Heart left ventricle (tissue), 16 donors: Measurements from ENCODE around the gene SMARCA5. TPM values are rescaled to one million over a fixed set of nuclear protein-coding genes. Genes with fewer than 3 reads are reported as not detected.

Source experiments
- ATAC-seq, 4 donors: fragments of 200-7000 bp; cut with Tn5 transposase; one replicate each; pipeline ENCODE4 v1.9.1; 2020 to 2022; ENCODE audit warnings: moderate library complexity in 4 of 4, mild to moderate bottlenecking in 3 of 4, moderate number of reproducible peaks in 1 of 4
- DNase-seq, 5 donors: peaks; one replicate each; pipeline ENCODE4 v3.0.0-alpha.2; 2020
- H3K27ac ChIP-seq, 12 donors: fragments of 200-600 bp; sonication (generic) in 4 of 12; one replicate each; pipeline versions ENCODE4 v1.5.0 to v1.8.0; 2016 to 2022; ENCODE audit warnings: mild to moderate bottlenecking in 2 of 12
- H3K27me3 ChIP-seq, 9 donors: fragments of 200-600 bp; sonication (generic) in 2 of 9; one replicate each; pipeline versions ENCODE4 v1.5.1 to v1.8.0; 2016 to 2022; ENCODE audit warnings: mild to moderate bottlenecking in 3 of 9
- H3K36me3 ChIP-seq, 9 donors: fragments of 200-600 bp; sonication (generic) in 2 of 9; one replicate each; pipeline versions ENCODE4 v1.5.0 to v1.8.0; 2018 to 2022; ENCODE audit warnings: mild to moderate bottlenecking in 2 of 9
- H3K4me1 ChIP-seq, 12 donors: fragments of 200-600 bp; sonication (generic) in 4 of 12; one replicate each; pipeline versions ENCODE4 v1.5.0 to v1.8.0; 2016 to 2022; ENCODE audit warnings: mild to moderate bottlenecking in 3 of 12
- H3K4me3 ChIP-seq, 12 donors: fragments of 200-600 bp; sonication (generic) in 4 of 12; one replicate each; pipeline versions ENCODE4 v1.5.0 to v1.8.0; 2017 to 2022; ENCODE audit warnings: mild to moderate bottlenecking in 9 of 12, moderate library complexity in 4 of 12
- H3K9me3 ChIP-seq, 12 donors: fragments of 200-600 bp; sonication (generic) in 4 of 12; one replicate each; pipeline versions ENCODE4 v1.5.0 to v1.8.0; 2016 to 2022; ENCODE audit warnings: mild to moderate bottlenecking in 1 of 12
- POLR2A ChIP-seq, 2 donors: fragments of 450-650 bp; IDR thresholded peaks; one replicate each; pipeline ENCODE4 v1.6.1; 2017; ENCODE audit warnings: antibody characterized with exemption in 2 of 2, mild to moderate bottlenecking in 2 of 2, moderate library complexity in 2 of 2
- WGBS, 4 donors: extraction: QIAGEN DNeasy Blood & Tissue Kit in 2 of 4; methylation state at CpG; one replicate each; pipeline versions ENCODE4 v1.1.5 to v1.1.7; 2013 to 2018; 5-methylcytosine and 5-hydroxymethylcytosine counted together
- intact Hi-C, 10 donors: fragments of 100-400 bp; cut with DNase I; formaldehyde crosslinking; loops; one replicate each; pipeline versions ENCODE4 v1.11.1 to v1.14.2; 2022
- polyA plus RNA-seq, 2 donors: library from polyadenylated mRNA; stranded (reverse); fragments of 200-250 nt; gene quantifications; one replicate each; pipeline ENCODE4 v1.2.3, GENCODE V29; 2013
- total RNA-seq, 9 donors: library from RNA; depleted of rRNA in 2 of 9; stranded (reverse); fragments of >200 nt in 2 of 9; fragmentation: NEBNext Ultra II Directional in 3 of 9; extraction: Animal tissue kit (Norgen Biotek cat#: 25700) in 3 of 9; gene quantifications; one replicate each; pipeline versions ENCODE4 v1.1.0 to v1.2.4, GENCODE V29; 2016 to 2023
- TF ChIP-seq, protein P1 (sequence below), 12 donors: fragments of 200-600 bp; sonication (generic) in 4 of 12; IDR thresholded peaks; one replicate each; pipeline versions ENCODE4 v1.5.0 to v1.8.0; 2018 to 2022; ENCODE audit warnings: antibody characterized with exemption in 12 of 12, mild to moderate bottlenecking in 5 of 12
- donor health status: ischemic (EF 13 %, LVEDD 7.1; RV severe dilation, severe dysfunction).
- donor health status: healthy with polysubstance abuse.
- donor health status: DM: no; HTN: yes; CAD: no.
- donor health status: DM: no; HTN: no; CAD: no.
- donor health status: ischemic (EF 25% LVEDD 6.9; RV normal size, moderate dysfunction).
- donor health status: ischemic (EF 25% LVEDD 5.7; RV mildly dilated, moderate dysfunction).
- donor health status: healthy.
- donor health status: DM: yes; HTN: yes; CAD: no.
- donor health status: ischemic (EF 35%, LVEDD 5.7; RV mildly dilated, moderate dysfunction).
- donor health status: nonischemic (EF 11% LVEDD 7.7; RV severe dilation, severe dysfunction).
- donor health status: DM: yes; HTN: yes; CAD: no.
- donor health status: PGD.
- donor health status: ischemic (EF 29% LVEDD 5.4; RV normal size, mild dysfunction).
- donor health status: nonischemic (EF 23%, LVEDD 6.1; RV moderate dilation, normal function).

SMARCA5 gene
- total and polyA plus RNA-seq, 11 donors: 9.1 to 36.3 (median 29.2) TPM

DNA sequence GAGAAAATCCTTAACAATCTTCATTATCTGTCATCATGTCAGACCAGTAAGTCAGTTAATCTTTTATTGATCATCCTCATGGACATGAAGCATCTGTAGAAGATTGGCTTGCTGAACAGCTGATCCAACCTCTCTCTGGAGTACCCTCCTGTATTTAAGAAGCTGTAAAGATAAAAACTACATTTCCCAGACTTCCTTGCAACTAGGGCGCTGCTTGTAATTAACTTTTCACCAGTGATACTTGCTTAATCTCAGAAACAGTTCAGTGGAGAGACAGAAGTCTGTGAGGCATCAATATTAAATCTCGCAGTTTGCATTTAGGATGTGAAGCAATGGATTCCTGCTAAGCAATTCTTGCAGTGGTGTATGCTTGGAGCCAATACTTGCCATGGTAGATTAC, 36.0 kb upstream of the SMARCA5 start:
- intact Hi-C loops: loop anchor here in 2 of 10 donors (5.0 to 10.0 kb wide), 2 partner anchors 75 to 143 kb away; partner anchors contain the start of gene GAB1 (in 1 of the 2)
- WGBS, 4 donors: 85 to 91% (median 88%) methylated on average over 2 of the region's 2 CpGs
- Histone ChIP-seq H3K9me3 (no peaks in the 10 kb centered on the region), H3K4me1 (peaks cover 0 to under 1% (median 0%) of the 10 kb centered on the region in 12 donors), H3K36me3 (peaks cover 0 to 39% (median 4%) of the 10 kb centered on the region in 9 donors), H3K4me3 (no peak overlapping the region), H3K27me3 (no peaks in the 10 kb centered on the region), H3K27ac (no peak overlapping the region)
- no peak for TF ChIP-seq POLR2A (IDR thresholded peaks at IDR 0.05)
- TF ChIP-seq, protein P1, sequence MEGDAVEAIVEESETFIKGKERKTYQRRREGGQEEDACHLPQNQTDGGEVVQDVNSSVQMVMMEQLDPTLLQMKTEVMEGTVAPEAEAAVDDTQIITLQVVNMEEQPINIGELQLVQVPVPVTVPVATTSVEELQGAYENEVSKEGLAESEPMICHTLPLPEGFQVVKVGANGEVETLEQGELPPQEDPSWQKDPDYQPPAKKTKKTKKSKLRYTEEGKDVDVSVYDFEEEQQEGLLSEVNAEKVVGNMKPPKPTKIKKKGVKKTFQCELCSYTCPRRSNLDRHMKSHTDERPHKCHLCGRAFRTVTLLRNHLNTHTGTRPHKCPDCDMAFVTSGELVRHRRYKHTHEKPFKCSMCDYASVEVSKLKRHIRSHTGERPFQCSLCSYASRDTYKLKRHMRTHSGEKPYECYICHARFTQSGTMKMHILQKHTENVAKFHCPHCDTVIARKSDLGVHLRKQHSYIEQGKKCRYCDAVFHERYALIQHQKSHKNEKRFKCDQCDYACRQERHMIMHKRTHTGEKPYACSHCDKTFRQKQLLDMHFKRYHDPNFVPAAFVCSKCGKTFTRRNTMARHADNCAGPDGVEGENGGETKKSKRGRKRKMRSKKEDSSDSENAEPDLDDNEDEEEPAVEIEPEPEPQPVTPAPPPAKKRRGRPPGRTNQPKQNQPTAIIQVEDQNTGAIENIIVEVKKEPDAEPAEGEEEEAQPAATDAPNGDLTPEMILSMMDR (IDR thresholded peaks at IDR 0.05): no peak
- ATAC-seq (peak in 1 of 4 donors; percentile 10), DNase-seq (no peak)

DNA sequence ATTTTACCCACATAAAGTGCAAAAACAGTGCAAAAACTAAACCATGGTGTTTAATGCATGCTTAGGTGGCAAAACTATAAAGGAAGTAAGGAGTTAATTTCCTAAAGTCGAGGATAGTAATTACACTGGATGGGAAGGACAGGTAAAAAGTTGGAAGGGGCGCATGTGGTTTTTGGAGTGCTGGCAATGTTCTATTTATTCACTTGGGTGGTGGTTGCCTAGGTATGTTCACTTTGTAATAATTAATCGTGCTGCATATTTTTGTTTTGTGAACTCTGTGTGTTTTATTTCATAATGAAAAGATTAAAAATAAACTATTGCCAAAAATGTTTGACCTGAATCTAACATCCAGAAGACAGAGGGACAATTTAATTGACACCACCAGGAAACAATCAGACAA, 32.1 kb upstream of the SMARCA5 start:
- no peak overlapping the region for H3K4me3 ChIP-seq
- H3K27ac ChIP-seq: no peak overlapping the region
- DNase-seq (no peak), ATAC-seq (no peak)
- H3K36me3 ChIP-seq: peaks cover 0 to 2% (median 0%) of the 10 kb centered on the region in 9 donors
- TF ChIP-seq, protein P1 (IDR thresholded peaks at IDR 0.05): no peak
- no peak for TF ChIP-seq POLR2A (IDR thresholded peaks at IDR 0.05)
- 53 to 61% (median 54%) methylated on average over 3 of the region's 3 CpGs for WGBS, 4 donors
- no peaks in the 10 kb centered on the region for H3K9me3 ChIP-seq
- no peaks in the 10 kb centered on the region for H3K27me3 ChIP-seq
- intact Hi-C loops: loop anchor here in 9 of 10 donors (5.0 to 10.0 kb wide), 5 partner anchors 147 to 1357 kb away; partner anchors contain the start of gene GAB1 (in 3 of the 9)
- H3K4me1 ChIP-seq: peaks cover 0 to 6% (median 0%) of the 10 kb centered on the region in 12 donors

DNA sequence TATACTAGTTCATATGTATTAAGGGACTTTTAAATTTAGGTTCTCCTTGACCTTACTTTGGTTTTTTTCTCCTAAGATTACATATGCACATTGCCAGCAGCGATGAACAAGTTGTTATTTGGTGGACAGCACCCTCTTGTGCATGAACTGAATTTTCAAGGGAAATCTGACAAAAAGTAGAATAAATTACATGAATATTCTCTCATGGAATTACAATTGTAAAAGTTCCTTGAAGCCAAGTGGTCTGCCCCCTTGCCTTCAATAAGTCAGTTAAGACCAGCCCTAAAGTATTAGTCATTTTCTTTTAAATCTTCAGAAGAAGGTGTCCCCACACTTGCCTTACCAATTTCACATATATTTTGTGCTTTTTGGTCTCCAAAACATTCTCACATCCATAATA, 30.7 kb upstream of the SMARCA5 start:
- intact Hi-C loops: loop anchor here (2.0 to 10.0 kb wide), 7 partner anchors 148 to 1358 kb away; partner anchors contain the start of gene GAB1 (in 3 of the 10)
- no peak overlapping the region for H3K27ac ChIP-seq
- ATAC-seq: peak in 3 of 4 donors; percentile 20 to 72 (median 57)
- H3K36me3 ChIP-seq: no peaks in the 10 kb centered on the region
- H3K27me3 ChIP-seq: no peaks in the 10 kb centered on the region
- 0 to 11% (median 2%) methylated on average over 1 of the region's 1 CpG for WGBS, 4 donors
- H3K4me1 ChIP-seq: peaks cover 0 to 6% (median 0%) of the 10 kb centered on the region in 12 donors
- H3K4me3 ChIP-seq: no peak overlapping the region
- H3K9me3 ChIP-seq: no peaks in the 10 kb centered on the region
- no peak for TF ChIP-seq POLR2A (IDR thresholded peaks at IDR 0.05)
- TF ChIP-seq, protein P1 (IDR thresholded peaks at IDR 0.05): peak; percentile 38 to 79 (median 68)
- peak in 1 of 5 donors; percentile 23 for DNase-seq

DNA sequence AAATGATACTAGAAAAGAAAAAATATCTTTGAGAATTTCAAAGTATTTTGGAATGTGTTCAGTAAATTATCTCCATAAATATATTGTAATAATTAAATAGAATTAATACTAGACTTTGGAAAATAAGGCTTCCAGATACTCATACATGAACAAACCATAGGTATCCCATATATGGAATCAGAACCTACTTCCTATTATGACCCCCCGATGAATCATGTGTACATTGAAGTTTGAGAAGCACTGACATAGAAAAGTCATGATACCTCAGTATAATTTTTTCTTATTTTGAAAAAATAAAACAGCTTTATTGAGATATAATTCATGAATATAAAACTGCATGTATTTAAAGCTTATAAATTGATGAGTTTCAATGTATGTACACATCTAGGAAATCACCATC, 27.2 kb upstream of the SMARCA5 start:
- Histone ChIP-seq H3K36me3 (no peaks in the 10 kb centered on the region), H3K27ac (no peak overlapping the region), H3K4me1 (peaks cover 0 to 6% (median 0%) of the 10 kb centered on the region in 12 donors), H3K27me3 (no peaks in the 10 kb centered on the region), H3K9me3 (no peaks in the 10 kb centered on the region), H3K4me3 (no peak overlapping the region)
- ATAC-seq (no peak), DNase-seq (no peak)
- TF ChIP-seq, protein P1 (IDR thresholded peaks at IDR 0.05): no peak
- TF ChIP-seq POLR2A (IDR thresholded peaks at IDR 0.05): no peak
- intact Hi-C loops: loop anchor here in 4 of 10 donors (10.0 kb wide), 3 partner anchors 152 to 1362 kb away; partner anchors contain the start of gene GAB1 (in 3 of the 4)
- 90 to 96% (median 94%) methylated on average over 1 of the region's 1 CpG for WGBS, 4 donors
